PFSK-1 (cell line): ENCODE results near the gene SLIT3.

ENCODE experiments used
- FOXP2 ChIP-seq: optimal IDR thresholded peaks from 2 replicates; pipeline ENCODE3; 2011; ENCODE audit warnings: borderline replicate concordance, control low read depth, inconsistent platforms; ENCODE audit not compliant: insufficient read depth; ENCODE audit errors: extremely low read length, extremely low read depth
- POLR2AphosphoS5 ChIP-seq: IDR thresholded peaks from 2 replicates; pipeline ENCODE4 v1.6.1; 2012; ENCODE audit warnings: low read depth, mild to moderate bottlenecking, control low read depth, low read length, moderate library complexity

- no peak for TF ChIP-seq POLR2AphosphoS5
- no peak for TF ChIP-seq FOXP2
These were observed 200.2 kb downstream of the SLIT3 start for GRCh38 chr5:169100735-169101075.
